ENCODE results near the gene MDFI.

DNA sequence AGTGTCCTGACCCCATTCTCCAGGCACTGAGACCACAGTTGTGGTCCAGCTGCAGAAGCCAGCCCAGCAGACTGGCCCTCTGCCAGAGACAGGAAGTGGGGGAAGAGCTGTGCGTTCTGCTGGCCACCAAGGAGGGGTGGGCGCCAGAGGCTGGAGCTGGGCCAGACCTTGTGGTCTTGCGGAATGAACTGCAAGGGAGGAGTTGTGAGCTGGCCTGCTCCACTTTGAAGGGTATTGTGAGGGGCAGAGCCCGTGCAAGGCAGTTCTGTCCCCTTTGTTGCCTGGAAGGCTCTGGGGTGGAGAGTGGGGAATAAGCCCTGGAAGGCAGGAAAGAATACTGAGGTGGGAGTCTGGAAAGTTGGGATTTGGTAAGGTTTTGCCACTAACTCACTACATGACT, 3.6 kb upstream of the MDFI start:
- TF ChIP-seq, protein P1, sequence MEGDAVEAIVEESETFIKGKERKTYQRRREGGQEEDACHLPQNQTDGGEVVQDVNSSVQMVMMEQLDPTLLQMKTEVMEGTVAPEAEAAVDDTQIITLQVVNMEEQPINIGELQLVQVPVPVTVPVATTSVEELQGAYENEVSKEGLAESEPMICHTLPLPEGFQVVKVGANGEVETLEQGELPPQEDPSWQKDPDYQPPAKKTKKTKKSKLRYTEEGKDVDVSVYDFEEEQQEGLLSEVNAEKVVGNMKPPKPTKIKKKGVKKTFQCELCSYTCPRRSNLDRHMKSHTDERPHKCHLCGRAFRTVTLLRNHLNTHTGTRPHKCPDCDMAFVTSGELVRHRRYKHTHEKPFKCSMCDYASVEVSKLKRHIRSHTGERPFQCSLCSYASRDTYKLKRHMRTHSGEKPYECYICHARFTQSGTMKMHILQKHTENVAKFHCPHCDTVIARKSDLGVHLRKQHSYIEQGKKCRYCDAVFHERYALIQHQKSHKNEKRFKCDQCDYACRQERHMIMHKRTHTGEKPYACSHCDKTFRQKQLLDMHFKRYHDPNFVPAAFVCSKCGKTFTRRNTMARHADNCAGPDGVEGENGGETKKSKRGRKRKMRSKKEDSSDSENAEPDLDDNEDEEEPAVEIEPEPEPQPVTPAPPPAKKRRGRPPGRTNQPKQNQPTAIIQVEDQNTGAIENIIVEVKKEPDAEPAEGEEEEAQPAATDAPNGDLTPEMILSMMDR (conservative IDR thresholded peaks at IDR 0.05), result no peak
- TF ChIP-seq EZH2 (IDR thresholded peaks at IDR 0.05; ENCODE audit: low read depth), result no peak

All from PC-9 (cell line).